H9 (cell line): ENCODE results near the gene SCN8A. TPM values are rescaled to one million over a fixed set of nuclear protein-coding genes. Genes with fewer than 3 reads are reported as not detected.

ENCODE experiments used
- DNase-seq: peaks from one replicate; pipeline ENCODE4 v3.0.0-alpha.2; 2017
- H2AFZ ChIP-seq: one replicate; pipeline ENCODE4 v1.6.1; 2013; ENCODE audit warnings: mild to moderate bottlenecking, low read length, control low read depth, moderate library complexity
- H2AK5ac ChIP-seq: 2 replicates; pipeline ENCODE4 v1.6.1; 2013; ENCODE audit warnings: low read length, control low read depth, mixed read lengths; ENCODE audit not compliant: insufficient read length
- H2BK120ac ChIP-seq: one replicate; pipeline ENCODE4 v1.6.1; 2013; ENCODE audit warnings: low read depth, mild to moderate bottlenecking, low read length, control low read depth, inconsistent platforms; ENCODE audit not compliant: poor library complexity, severe bottlenecking
- H2BK12ac ChIP-seq: 2 replicates; pipeline ENCODE4 v1.6.1; 2013; ENCODE audit warnings: low read length, control low read depth, mixed read lengths, low read depth; ENCODE audit not compliant: insufficient read length
- H2BK15ac ChIP-seq: 2 replicates; pipeline ENCODE4 v1.6.1; 2013; ENCODE audit warnings: low read depth, low read length, control low read depth
- H2BK20ac ChIP-seq: one replicate; pipeline ENCODE4 v1.6.1; 2013; ENCODE audit warnings: low read depth, mild to moderate bottlenecking, low read length, control low read depth, inconsistent platforms; ENCODE audit not compliant: poor library complexity, severe bottlenecking
- H2BK5ac ChIP-seq: 2 replicates; pipeline ENCODE4 v1.6.1; 2013; ENCODE audit warnings: low read length, control low read depth, mixed read lengths; ENCODE audit not compliant: insufficient read length
- H3K14ac ChIP-seq: 2 replicates; pipeline ENCODE4 v1.6.1; 2013; ENCODE audit warnings: low read length, control low read depth; ENCODE audit not compliant: insufficient read depth
- H3K18ac ChIP-seq: 2 replicates; pipeline ENCODE4 v1.6.1; 2013; ENCODE audit warnings: low read depth, mild to moderate bottlenecking, mixed read lengths, low read length, control low read depth; ENCODE audit not compliant: insufficient read length
- H3K23ac ChIP-seq: 2 replicates; pipeline ENCODE4 v1.6.1; 2013; ENCODE audit warnings: low read length, control low read depth, mixed read lengths, low read depth; ENCODE audit not compliant: insufficient read length
- H3K23me2 ChIP-seq: 2 replicates; pipeline ENCODE4 v1.6.1; 2013; ENCODE audit warnings: low read depth, mild to moderate bottlenecking, mixed read lengths, low read length, control low read depth; ENCODE audit not compliant: insufficient read length, poor library complexity, severe bottlenecking
- H3K27ac ChIP-seq: 2 replicates; pipeline ENCODE4 v1.5.1; 2013; ENCODE audit warnings: low read length, control low read depth, mixed read lengths, low read depth; ENCODE audit not compliant: insufficient read length
- H3K27me3 ChIP-seq: 2 replicates; pipeline ENCODE4 v1.6.1; 2013; ENCODE audit warnings: low read length, control low read depth, inconsistent platforms; ENCODE audit not compliant: insufficient read depth
- H3K4ac ChIP-seq: 2 replicates; pipeline ENCODE4 v1.6.1; 2013; ENCODE audit warnings: low read depth, mild to moderate bottlenecking, control low read depth, inconsistent platforms, low read length, moderate library complexity
- H3K4me1 ChIP-seq: 2 replicates; pipeline ENCODE4 v1.6.1; 2013; ENCODE audit warnings: low read length, control low read depth, inconsistent platforms; ENCODE audit not compliant: insufficient read depth
- H3K4me2 ChIP-seq: 2 replicates; pipeline ENCODE4 v1.6.1; 2013; ENCODE audit warnings: low read length, control low read depth, mixed read lengths; ENCODE audit not compliant: insufficient read length, insufficient read depth
- H3K56ac ChIP-seq: 2 replicates; pipeline ENCODE4 v1.6.1; 2013; ENCODE audit warnings: low read depth, mild to moderate bottlenecking, mixed read lengths, low read length, control low read depth; ENCODE audit not compliant: insufficient read length
- H3K79me1 ChIP-seq: 2 replicates; pipeline ENCODE4 v1.6.1; 2013; ENCODE audit warnings: low read depth, mild to moderate bottlenecking, moderate library complexity, low read length, control low read depth, inconsistent platforms; ENCODE audit not compliant: insufficient read depth, poor library complexity, severe bottlenecking
- H3K79me2 ChIP-seq: 2 replicates; pipeline ENCODE4 v1.6.1; 2013; ENCODE audit warnings: low read length, control low read depth, inconsistent platforms; ENCODE audit not compliant: insufficient read depth
- H3K9ac ChIP-seq: 2 replicates; pipeline ENCODE4 v1.6.1; 2013; ENCODE audit warnings: low read length, control low read depth, mixed read lengths; ENCODE audit not compliant: insufficient read length; ENCODE audit errors: extremely low read depth
- H3K9me3 ChIP-seq: one replicate; pipeline ENCODE4 v1.6.1; 2013; ENCODE audit warnings: low read depth, low read length, inconsistent platforms; ENCODE audit not compliant: control insufficient read depth
- H3T11ph ChIP-seq: one replicate; pipeline ENCODE4 v1.6.1; 2013; ENCODE audit warnings: mild to moderate bottlenecking, low read length, control low read depth, inconsistent platforms
- H4K20me1 ChIP-seq: one replicate; pipeline ENCODE4 v1.6.1; 2013; ENCODE audit not compliant: control insufficient read depth, insufficient read length, insufficient read depth
- H4K5ac ChIP-seq: 2 replicates; pipeline ENCODE4 v1.6.1; 2013; ENCODE audit warnings: low read depth, mild to moderate bottlenecking, mixed read lengths, low read length, control low read depth; ENCODE audit not compliant: insufficient read length
- H4K8ac ChIP-seq: replicated peaks from 2 replicates; pipeline ENCODE4 v1.6.1; 2013; ENCODE audit warnings: low read length, control low read depth, mixed read lengths, low read depth; ENCODE audit not compliant: insufficient read length
- H4K91ac ChIP-seq: 2 replicates; pipeline ENCODE4 v1.6.1; 2013; ENCODE audit warnings: low read depth, mild to moderate bottlenecking, moderate library complexity, mixed read lengths, low read length, control low read depth; ENCODE audit not compliant: insufficient read length
- H3K27ac Mint-ChIP-seq, 3 experiments: 2 replicates in 2 of 3; 3 replicates in 1 of 3; pipeline ENCODE4 v1.8.0; 2020 to 2021; ENCODE audit warnings: mixed read lengths in 3 of 3, mild to moderate bottlenecking in 1 of 3, moderate library complexity in 1 of 3
- H3K27me3 Mint-ChIP-seq: 2 replicates; pipeline ENCODE4 v1.8.0; 2021; ENCODE audit warnings: low read depth, mild to moderate bottlenecking, moderate library complexity, mixed read lengths
- H3K36me3 Mint-ChIP-seq, 3 experiments: 2 replicates in 2 of 3; 3 replicates in 1 of 3; pipeline ENCODE4 v1.8.0; 2020 to 2021; ENCODE audit warnings: low read depth in 3 of 3, mixed read lengths in 3 of 3; ENCODE audit not compliant: insufficient read depth in 1 of 3
- H3K4me1 Mint-ChIP-seq, 2 experiments: 2 replicates each; pipeline ENCODE4 v1.8.0; 2020; ENCODE audit warnings: mixed read lengths in 2 of 2
- H3K4me3 Mint-ChIP-seq, 2 experiments: 2 replicates in 1 of 2; 3 replicates in 1 of 2; pipeline ENCODE4 v1.8.0; 2020 to 2021; ENCODE audit warnings: mild to moderate bottlenecking in 2 of 2, mixed read lengths in 2 of 2, moderate library complexity in 1 of 2
- H3K9me3 Mint-ChIP-seq, 2 experiments: 2 replicates in 1 of 2; 3 replicates in 1 of 2; pipeline ENCODE4 v1.8.0; 2020; ENCODE audit warnings: mild to moderate bottlenecking in 2 of 2, mixed read lengths in 2 of 2, moderate library complexity in 1 of 2
- WGBS: extraction: QIAGEN DNeasy Blood & Tissue Kit; methylation state at CpG from one replicate; pipeline ENCODE4 v1.1.7; 2013; ENCODE audit warnings: missing lambda C conversion rate, low lambda C conversion rate, mixed read lengths; ENCODE audit not compliant: insufficient read length; ENCODE audit errors: extremely low coverage; 5-methylcytosine and 5-hydroxymethylcytosine counted together
- total RNA-seq: library from RNA; stranded (reverse); gene quantifications from 2 replicates; pipeline ENCODE4 v1.2.1, GENCODE V29; 2021
- TF ChIP-seq, protein P1 (sequence below): fragments of 200-600 bp; sonication (generic); conservative IDR thresholded peaks from 3 replicates; pipeline ENCODE4 v1.8.0; 2021; ENCODE audit warnings: antibody characterized with exemption, mild to moderate bottlenecking

SCN8A gene
- total RNA-seq, 1 experiment from 2014 or later, result 15.2 TPM

DNA sequence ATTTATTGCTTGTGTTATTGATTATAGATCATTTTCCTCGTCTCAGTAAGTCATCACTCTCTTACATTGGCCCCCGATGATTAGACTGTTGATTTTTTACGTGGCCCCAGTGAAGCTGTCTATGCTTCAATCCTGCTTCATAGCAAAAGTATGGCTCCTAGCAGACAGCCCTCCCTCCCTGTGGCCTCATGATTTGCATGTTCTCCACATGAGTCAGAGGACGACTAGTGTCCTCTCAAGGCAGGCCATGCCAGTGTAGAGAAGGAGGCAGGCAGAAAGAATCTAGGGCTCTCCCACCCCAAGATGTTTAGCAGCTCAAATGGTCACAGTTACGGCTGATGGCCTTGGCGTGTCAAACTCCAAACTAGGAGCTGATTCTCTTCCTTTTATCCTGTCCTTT, 197.8 kb downstream of the SCN8A start:
- Histone ChIP-seq H4K8ac (no peak overlapping the region), H3K14ac (no peak overlapping the region), H3K9ac (no peak overlapping the region), H3K4me1 (no peaks in the 10 kb centered on the region), H2BK20ac (no peak overlapping the region), H3K9me3 (no peaks in the 10 kb centered on the region), H4K5ac (no peak overlapping the region), H3K27ac (no peak overlapping the region), H3K79me2 (no peaks in the 10 kb centered on the region), H2BK5ac (no peak overlapping the region), H3K23me2 (no peaks in the 10 kb centered on the region), H2BK120ac (no peak overlapping the region), H4K20me1 (no peaks in the 10 kb centered on the region), H3K18ac (no peak overlapping the region), H2AFZ (no peak overlapping the region), H4K91ac (no peak overlapping the region), H3K23ac (no peak overlapping the region), H2BK15ac (no peak overlapping the region), H3K79me1 (no peaks in the 10 kb centered on the region), H3K4ac (no peak overlapping the region), H3K4me2 (no peak overlapping the region), H2AK5ac (no peak overlapping the region), H3K56ac (no peak overlapping the region), H2BK12ac (no peak overlapping the region), H3K27me3 (no peaks in the 10 kb centered on the region), H3T11ph (no peak overlapping the region)
- Mint-ChIP-seq H3K4me1 (no peaks in the 10 kb centered on the region), H3K4me3 (no peak overlapping the region), H3K9me3 (no peaks in the 10 kb centered on the region), H3K27ac (no peak overlapping the region), H3K27me3 (no peaks in the 10 kb centered on the region), H3K36me3 (peaks cover 11 to 40% (median 34%) of the 10 kb centered on the region in 3 experiments; a peak in 6 of 7 replicates)
- no CpG with 5 or more reads among the region's 6 CpGs for WGBS
- DNase-seq, result no peak
- TF ChIP-seq, protein P1, sequence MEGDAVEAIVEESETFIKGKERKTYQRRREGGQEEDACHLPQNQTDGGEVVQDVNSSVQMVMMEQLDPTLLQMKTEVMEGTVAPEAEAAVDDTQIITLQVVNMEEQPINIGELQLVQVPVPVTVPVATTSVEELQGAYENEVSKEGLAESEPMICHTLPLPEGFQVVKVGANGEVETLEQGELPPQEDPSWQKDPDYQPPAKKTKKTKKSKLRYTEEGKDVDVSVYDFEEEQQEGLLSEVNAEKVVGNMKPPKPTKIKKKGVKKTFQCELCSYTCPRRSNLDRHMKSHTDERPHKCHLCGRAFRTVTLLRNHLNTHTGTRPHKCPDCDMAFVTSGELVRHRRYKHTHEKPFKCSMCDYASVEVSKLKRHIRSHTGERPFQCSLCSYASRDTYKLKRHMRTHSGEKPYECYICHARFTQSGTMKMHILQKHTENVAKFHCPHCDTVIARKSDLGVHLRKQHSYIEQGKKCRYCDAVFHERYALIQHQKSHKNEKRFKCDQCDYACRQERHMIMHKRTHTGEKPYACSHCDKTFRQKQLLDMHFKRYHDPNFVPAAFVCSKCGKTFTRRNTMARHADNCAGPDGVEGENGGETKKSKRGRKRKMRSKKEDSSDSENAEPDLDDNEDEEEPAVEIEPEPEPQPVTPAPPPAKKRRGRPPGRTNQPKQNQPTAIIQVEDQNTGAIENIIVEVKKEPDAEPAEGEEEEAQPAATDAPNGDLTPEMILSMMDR, result no peak
